ENCODE measurements around the gene C13orf42.

Gene C13orf42

GRCh38 chr13:51058461-51059167, 52.5 kb downstream of the C13orf42 start:
- Histone ChIP-seq H3K9ac (ENCODE audit: low read depth, low read length, poor library complexity) (no peak overlapping the region), H2AFZ (ENCODE audit: low read length) (no peak overlapping the region), H4K91ac (ENCODE audit: low read depth, low read length, poor library complexity) (no peak overlapping the region), H2BK15ac (ENCODE audit: low read length) (no peak overlapping the region), H2AK5ac (ENCODE audit: low read depth, low read length) (no peak overlapping the region), H2BK5ac (ENCODE audit: low read length) (no peak overlapping the region), H3K4ac (ENCODE audit: low read length) (no peak overlapping the region), H3K14ac (ENCODE audit: low read length) (no peak overlapping the region), H3K79me1 (ENCODE audit: low read depth, low read length) (no peaks in the 10 kb centered on the region), H3K27me3 (ENCODE audit: control insufficient read depth in 3 of 3, insufficient read depth in 3 of 3, low read depth in 1 of 3, low read length in 3 of 3) (no peaks in the 10 kb centered on the region), H3K18ac (ENCODE audit: low read length) (no peak overlapping the region), H3K4me2 (ENCODE audit: insufficient read depth, low read length, poor library complexity, severe bottlenecking) (no peak overlapping the region), H3K27ac (replicated peaks; ENCODE audit: low read length) (peak overlapping the region; percentile 70), H3K36me3 (replicated peaks in 1 of 2; ENCODE audit: control insufficient read depth in 2 of 2, insufficient read depth in 2 of 2, low read length in 2 of 2) (no peaks in the 10 kb centered on the region), H3K9me3 (replicated peaks in 1 of 2; ENCODE audit: control insufficient read depth in 2 of 2, insufficient read depth in 1 of 2, low read depth in 1 of 2, low read length in 2 of 2) (no peaks in the 10 kb centered on the region), H3K4me1 (ENCODE audit: control insufficient read depth in 2 of 2, insufficient read depth in 1 of 2, low read depth in 1 of 2, low read length in 2 of 2) (peaks cover 9 to 13% of the 10 kb centered on the region in 2 donors), H3K23ac (ENCODE audit: low read depth, low read length, poor library complexity) (no peak overlapping the region), H3K4me3 (ENCODE audit: low read length in 2 of 2) (no peak overlapping the region), H2BK12ac (ENCODE audit: low read length) (no peak overlapping the region), H2BK120ac (ENCODE audit: low read depth, low read length) (no peak overlapping the region), H4K8ac (ENCODE audit: low read depth, low read length) (no peak overlapping the region)
- DNase-seq (ENCODE audit: low spot score) = peak; percentile 51
- no CpG with 5 or more reads among the region's 6 CpGs for WGBS, 2 donors (ENCODE audit: extremely low coverage in 2 of 2, insufficient read length in 2 of 2, insufficient replicate concordance in 1 of 2)

DNA sequence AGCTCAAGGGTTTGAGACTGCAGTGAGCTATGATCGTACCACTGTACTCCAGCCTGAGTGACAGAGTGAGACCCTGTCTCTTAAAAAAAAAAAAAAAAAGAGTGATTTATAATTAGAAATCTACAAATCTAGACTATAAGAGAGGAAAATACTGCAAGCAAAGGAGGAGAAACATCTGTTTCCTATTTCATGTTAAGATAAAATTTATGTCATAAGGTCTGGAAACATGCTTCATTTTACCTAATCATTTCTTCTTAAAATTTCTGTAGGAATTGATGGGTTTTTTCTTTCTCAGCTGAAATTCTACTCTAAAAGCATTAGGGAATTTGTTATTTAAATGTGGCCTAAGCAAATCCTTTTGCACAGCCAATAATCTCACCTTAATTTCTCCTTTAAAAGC, 53.2 kb downstream of the C13orf42 start:
- Histone ChIP-seq H3K27ac (replicated peaks; ENCODE audit: low read length) (no peak overlapping the region), H3K9ac (ENCODE audit: low read depth, low read length, poor library complexity) (no peak overlapping the region)

GRCh38 chr13:51057001-51057400, 54.1 kb downstream of the C13orf42 start:
- H3K9ac ChIP-seq (ENCODE audit: low read depth, low read length, poor library complexity) = no peak overlapping the region
- no peak overlapping the region for H2AK5ac ChIP-seq (ENCODE audit: low read depth, low read length)
- H3K9me3 ChIP-seq (replicated peaks in 1 of 2; ENCODE audit: control insufficient read depth in 2 of 2, insufficient read depth in 1 of 2, low read depth in 1 of 2, low read length in 2 of 2) = no peaks in the 10 kb centered on the region
- H2BK12ac ChIP-seq (ENCODE audit: low read length) = no peak overlapping the region
- no peak overlapping the region for H3K14ac ChIP-seq (ENCODE audit: low read length)
- no peak for DNase-seq (ENCODE audit: low spot score)
- no peaks in the 10 kb centered on the region for H3K27me3 ChIP-seq (ENCODE audit: control insufficient read depth in 3 of 3, insufficient read depth in 3 of 3, low read depth in 1 of 3, low read length in 3 of 3)
- H3K4ac ChIP-seq (ENCODE audit: low read length) = no peak overlapping the region
- no peak overlapping the region for H2BK120ac ChIP-seq (ENCODE audit: low read depth, low read length)
- no peak overlapping the region for H3K4me3 ChIP-seq (ENCODE audit: low read length in 2 of 2)
- H2BK5ac ChIP-seq (ENCODE audit: low read length) = no peak overlapping the region
- H3K4me2 ChIP-seq (ENCODE audit: insufficient read depth, low read length, poor library complexity, severe bottlenecking) = no peak overlapping the region
- H3K18ac ChIP-seq (ENCODE audit: low read length) = no peak overlapping the region
- no peak overlapping the region for H3K27ac ChIP-seq (replicated peaks; ENCODE audit: low read length)
- H4K8ac ChIP-seq (ENCODE audit: low read depth, low read length) = no peak overlapping the region
- H3K79me1 ChIP-seq (ENCODE audit: low read depth, low read length) = no peaks in the 10 kb centered on the region
- H3K4me1 ChIP-seq (ENCODE audit: control insufficient read depth in 2 of 2, insufficient read depth in 1 of 2, low read depth in 1 of 2, low read length in 2 of 2) = peaks cover 9 to 13% of the 10 kb centered on the region in 2 donors
- no peak overlapping the region for H3K23ac ChIP-seq (ENCODE audit: low read depth, low read length, poor library complexity)
- H3K36me3 ChIP-seq (replicated peaks in 1 of 2; ENCODE audit: control insufficient read depth in 2 of 2, insufficient read depth in 2 of 2, low read length in 2 of 2) = no peaks in the 10 kb centered on the region
- H2AFZ ChIP-seq (ENCODE audit: low read length) = no peak overlapping the region
- no peak overlapping the region for H2BK15ac ChIP-seq (ENCODE audit: low read length)
- H4K91ac ChIP-seq (ENCODE audit: low read depth, low read length, poor library complexity) = no peak overlapping the region

More for the DNA sequence above, 53.2 kb downstream of the C13orf42 start:
- WGBS, 2 donors (ENCODE audit: extremely low coverage in 2 of 2, insufficient read length in 2 of 2, insufficient replicate concordance in 1 of 2) = no CpG with 5 or more reads among the region's 1 CpG
- Histone ChIP-seq H2AFZ (ENCODE audit: low read length) (no peak overlapping the region), H3K4me3 (ENCODE audit: low read length in 2 of 2) (no peak overlapping the region), H4K91ac (ENCODE audit: low read depth, low read length, poor library complexity) (no peak overlapping the region), H4K8ac (ENCODE audit: low read depth, low read length) (no peak overlapping the region), H2BK120ac (ENCODE audit: low read depth, low read length) (no peak overlapping the region), H2AK5ac (ENCODE audit: low read depth, low read length) (no peak overlapping the region), H3K9me3 (replicated peaks in 1 of 2; ENCODE audit: control insufficient read depth in 2 of 2, insufficient read depth in 1 of 2, low read depth in 1 of 2, low read length in 2 of 2) (no peaks in the 10 kb centered on the region), H2BK12ac (ENCODE audit: low read length) (no peak overlapping the region), H3K14ac (ENCODE audit: low read length) (no peak overlapping the region), H3K18ac (ENCODE audit: low read length) (no peak overlapping the region), H3K79me1 (ENCODE audit: low read depth, low read length) (no peaks in the 10 kb centered on the region), H3K4me2 (ENCODE audit: insufficient read depth, low read length, poor library complexity, severe bottlenecking) (no peak overlapping the region), H2BK15ac (ENCODE audit: low read length) (no peak overlapping the region), H3K27me3 (ENCODE audit: control insufficient read depth in 3 of 3, insufficient read depth in 3 of 3, low read depth in 1 of 3, low read length in 3 of 3) (no peaks in the 10 kb centered on the region), H3K4ac (ENCODE audit: low read length) (no peak overlapping the region), H3K36me3 (replicated peaks in 1 of 2; ENCODE audit: control insufficient read depth in 2 of 2, insufficient read depth in 2 of 2, low read length in 2 of 2) (no peaks in the 10 kb centered on the region), H3K23ac (ENCODE audit: low read depth, low read length, poor library complexity) (no peak overlapping the region), H2BK5ac (ENCODE audit: low read length) (no peak overlapping the region), H3K4me1 (ENCODE audit: control insufficient read depth in 2 of 2, insufficient read depth in 1 of 2, low read depth in 1 of 2, low read length in 2 of 2) (peaks cover 9 to 13% of the 10 kb centered on the region in 2 donors)
- DNase-seq (ENCODE audit: low spot score) = no peak

DNA sequence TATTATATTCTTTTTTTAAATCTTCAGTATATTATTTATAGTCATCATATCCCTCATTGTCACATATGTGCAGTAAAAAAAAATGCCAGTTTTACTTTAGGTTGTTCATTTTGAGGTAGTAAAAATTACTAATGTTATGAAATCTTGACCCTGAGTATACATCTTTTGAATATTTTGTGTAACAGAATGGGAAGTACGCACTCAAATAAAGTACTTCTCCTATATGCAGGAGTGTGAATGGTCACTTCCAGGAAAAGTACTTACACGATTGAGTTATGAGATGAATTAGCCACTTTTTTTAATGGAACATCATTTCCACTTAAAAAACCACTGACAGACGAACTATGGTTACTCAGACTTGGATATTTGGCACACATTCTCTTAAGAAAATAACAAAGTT, 58.5 kb downstream of the C13orf42 start:
- no peak overlapping the region for H4K91ac ChIP-seq (ENCODE audit: low read depth, low read length, poor library complexity)
- no peak overlapping the region for H2AFZ ChIP-seq (ENCODE audit: low read length)
- no peaks in the 10 kb centered on the region for H3K79me1 ChIP-seq (ENCODE audit: low read depth, low read length)
- no peak overlapping the region for H3K4ac ChIP-seq (ENCODE audit: low read length)
- H3K18ac ChIP-seq (ENCODE audit: low read length) = no peak overlapping the region
- H3K4me3 ChIP-seq (ENCODE audit: low read length in 2 of 2) = no peak overlapping the region
- no peaks in the 10 kb centered on the region for H3K4me1 ChIP-seq (ENCODE audit: control insufficient read depth in 2 of 2, insufficient read depth in 1 of 2, low read depth in 1 of 2, low read length in 2 of 2)
- no peak for DNase-seq (ENCODE audit: low spot score)
- no peak overlapping the region for H3K27ac ChIP-seq (replicated peaks; ENCODE audit: low read length)
- H3K36me3 ChIP-seq (replicated peaks in 1 of 2; ENCODE audit: control insufficient read depth in 2 of 2, insufficient read depth in 2 of 2, low read length in 2 of 2) = no peaks in the 10 kb centered on the region
- H2AK5ac ChIP-seq (ENCODE audit: low read depth, low read length) = no peak overlapping the region
- no peak overlapping the region for H2BK5ac ChIP-seq (ENCODE audit: low read length)
- H4K8ac ChIP-seq (ENCODE audit: low read depth, low read length) = no peak overlapping the region
- H3K9me3 ChIP-seq (replicated peaks in 1 of 2; ENCODE audit: control insufficient read depth in 2 of 2, insufficient read depth in 1 of 2, low read depth in 1 of 2, low read length in 2 of 2) = no peaks in the 10 kb centered on the region
- peaks cover 0 to 3% (median 0%) of the 10 kb centered on the region in 3 experiments for H3K27me3 ChIP-seq (ENCODE audit: control insufficient read depth in 3 of 3, insufficient read depth in 3 of 3, low read depth in 1 of 3, low read length in 3 of 3)
- H3K9ac ChIP-seq (ENCODE audit: low read depth, low read length, poor library complexity) = no peak overlapping the region
- H3K23ac ChIP-seq (ENCODE audit: low read depth, low read length, poor library complexity) = no peak overlapping the region
- no peak overlapping the region for H2BK120ac ChIP-seq (ENCODE audit: low read depth, low read length)
- no peak overlapping the region for H2BK12ac ChIP-seq (ENCODE audit: low read length)
- no peak overlapping the region for H3K14ac ChIP-seq (ENCODE audit: low read length)
- no CpG with 5 or more reads among the region's 3 CpGs for WGBS, 2 donors (ENCODE audit: extremely low coverage in 2 of 2, insufficient read length in 2 of 2, insufficient replicate concordance in 1 of 2)
- H2BK15ac ChIP-seq (ENCODE audit: low read length) = no peak overlapping the region
- H3K4me2 ChIP-seq (ENCODE audit: insufficient read depth, low read length, poor library complexity, severe bottlenecking) = no peak overlapping the region
